GM21717 (cell line): Measurements from ENCODE around the gene SPINT1.

Experiments used
- ATAC-seq: cut with Tn5 transposase; IDR thresholded peaks from one replicate; pipeline ENCODE4 v1.9.1; 2021; ENCODE audit warnings: mild to moderate bottlenecking, moderate library complexity; ENCODE audit not compliant: unreplicated experiment

Gene SPINT1

GRCh38 chr15:40892447-40893012, 48.7 kb downstream of the SPINT1 start:
- no peak for ATAC-seq

- ATAC-seq = no peak
These were observed 49.3 kb downstream of the SPINT1 start for GRCh38 chr15:40893019-40893670.

GRCh38 chr15:40893733-40894680, 50.2 kb downstream of the SPINT1 start, which contains the start of gene VPS18:
TSS of gene VPS18 (plus strand) at chr15:40894450. CDS start at chr15:40894769, 319 bp downstream.
- ATAC-seq = peak; percentile 81

- no peak for ATAC-seq
These were observed 51.0 kb downstream of the SPINT1 start for GRCh38 chr15:40894681-40895448.

- no peak for ATAC-seq
These were observed 55.8 kb downstream of the SPINT1 start for GRCh38 chr15:40899536-40900207.

GRCh38 chr15:40900256-40901052, 56.6 kb downstream of the SPINT1 start:
- no peak for ATAC-seq

GRCh38 chr15:40901053-40901443, 57.2 kb downstream of the SPINT1 start:
- ATAC-seq = no peak

- ATAC-seq = no peak
These were observed 59.0 kb downstream of the SPINT1 start for GRCh38 chr15:40902605-40903561.

GRCh38 chr15:40904552-40905201, 60.8 kb downstream of the SPINT1 start:
- no peak for ATAC-seq

GRCh38 chr15:40906091-40906990, 62.5 kb downstream of the SPINT1 start:
- peak; percentile 47 for ATAC-seq

- no peak for ATAC-seq
These were observed 63.3 kb downstream of the SPINT1 start for GRCh38 chr15:40906991-40907802.
